Gastrocnemius medialis (tissue), 4 donors: ENCODE measurements around the gene FBXO17. TPM values are rescaled to one million over a fixed set of nuclear protein-coding genes. Genes with fewer than 3 reads are reported as not detected.

ENCODE experiments used
- ATAC-seq, 2 donors: fragments of 150-250 bp; one replicate each; pipeline ENCODE4 v1.9.1; 2016
- DNase-seq, 2 donors: peaks; one replicate each; pipeline ENCODE4 v3.0.0-alpha.2; 2019
- H3K27ac ChIP-seq, 4 donors: fragments of 200-600 bp; sonication (generic); 1 replicate in 1 of 4; 2 replicates in 3 of 4; pipeline ENCODE4 v1.5.1; 2016 to 2018; ENCODE audit warnings: mild to moderate bottlenecking in 2 of 4, moderate library complexity in 1 of 4
- H3K27me3 ChIP-seq, 3 donors: fragments of 200-600 bp; sonication (generic) in 2 of 3; 1 replicate in 1 of 3; 2 replicates in 2 of 3; pipeline versions ENCODE4 v1.5.1 to v1.6.0; 2016 to 2019; ENCODE audit warnings: mild to moderate bottlenecking in 1 of 3, moderate library complexity in 1 of 3
- H3K36me3 ChIP-seq, 2 donors: fragments of 200-600 bp; sonication (generic) in 1 of 2; one replicate each; pipeline ENCODE4 v1.5.1; 2017 to 2018
- H3K4me1 ChIP-seq, 2 donors: fragments of 200-600 bp; sonication (generic) in 1 of 2; one replicate each; pipeline ENCODE4 v1.5.1; 2016 to 2017; ENCODE audit warnings: mild to moderate bottlenecking in 2 of 2
- H3K4me3 ChIP-seq, 4 donors: fragments of 200-600 bp; sonication (generic) in 3 of 4; 1 replicate in 1 of 4; 2 replicates in 3 of 4; pipeline ENCODE4 v1.5.1; 2016 to 2019; ENCODE audit warnings: mild to moderate bottlenecking in 2 of 4
- H3K9me3 ChIP-seq, 3 donors: fragments of 200-600 bp; sonication (generic) in 2 of 3; 1 replicate in 1 of 3; 2 replicates in 2 of 3; pipeline ENCODE4 v1.5.1; 2016 to 2019
- CTCF ChIP-seq, 5 experiments: fragments of 450-650 bp in 3 of 5; fragments of 200-600 bp in 2 of 5; sonication (generic) in 2 of 5; IDR thresholded peaks in 4 of 5; conservative IDR thresholded peaks in 1 of 5; 1 replicate in 4 of 5; 2 replicates in 1 of 5; pipeline ENCODE4 v1.5.1; 2016 to 2019; ENCODE audit warnings: antibody characterized with exemption in 5 of 5, mild to moderate bottlenecking in 3 of 5, moderate library complexity in 3 of 5
- POLR2A ChIP-seq, 2 donors: fragments of 450-650 bp; IDR thresholded peaks; one replicate each; pipeline ENCODE4 v1.6.1; 2017; ENCODE audit warnings: antibody characterized with exemption in 2 of 2, mild to moderate bottlenecking in 2 of 2, moderate library complexity in 2 of 2
- in situ Hi-C, 4 donors: fragments of 200-750 bp; cut with MboI; loops; one replicate each; pipeline versions ENCODE4 v1.15.0 to v1.8.0; 2017; ENCODE audit warnings: low sequenced_read_pairs in 4 of 4
- intact Hi-C: fragments of 100-400 bp; cut with DNase I; formaldehyde crosslinking; loops from one replicate; pipeline ENCODE4 v1.15.1; 2023; ENCODE audit warnings: low total_unique reads
- total RNA-seq, 4 donors: library from RNA; depleted of rRNA; stranded (reverse); fragments of >200 nt; gene quantifications; one replicate each; pipeline versions ENCODE4 v1.1.0 to v1.2.3, GENCODE V29; 2016

The FBXO17 gene
- total RNA-seq, 4 donors from 2014 or later: 1.6 to 4.2 (median 2.4) TPM

- ATAC-seq (no peak), DNase-seq (no peak)
- H3K27ac ChIP-seq: no peak overlapping the region
- no peaks in the 10 kb centered on the region for H3K27me3 ChIP-seq
- no peak overlapping the region for H3K4me3 ChIP-seq
- in situ Hi-C loops (loop anchor here in 2 of 4 donors (10.0 to 25.0 kb wide), 2 partner anchors 183 to 515 kb away; partner anchors contain the start of genes CAPN12 (in 2 of the 2) and FAM98C (in 1 of the 2)), intact Hi-C loops (no loop called here)
- TF ChIP-seq POLR2A (IDR thresholded peaks at IDR 0.05) (no peak), CTCF (IDR thresholded peaks at IDR 0.05 in 4 of 5, conservative IDR thresholded peaks at IDR 0.05 in 1 of 5) (no peak)
- no peaks in the 10 kb centered on the region for H3K9me3 ChIP-seq
- no peaks in the 10 kb centered on the region for H3K4me1 ChIP-seq
- H3K36me3 ChIP-seq: peaks cover 0 to 16% of the 10 kb centered on the region in 2 donors
Observed at GRCh38 chr19:38919837-38920601, 55.5 kb downstream of the FBXO17 start.

- no peaks in the 10 kb centered on the region for H3K27me3 ChIP-seq
Observed at GRCh38 chr19:38918526-38918925, 57.0 kb downstream of the FBXO17 start.

GRCh38 chr19:38917921-38918491, 57.5 kb downstream of the FBXO17 start:
- peaks cover 0 to 9% of the 10 kb centered on the region in 2 donors for H3K36me3 ChIP-seq
- ATAC-seq: no peak
- H3K4me1 ChIP-seq: no peaks in the 10 kb centered on the region
- H3K4me3 ChIP-seq: no peak overlapping the region
- H3K27me3 ChIP-seq: no peaks in the 10 kb centered on the region
- in situ Hi-C loops (loop anchor here in 2 of 4 donors (25.0 kb wide), 1 partner anchor 181 kb away; the partner anchor contains the start of gene CAPN12 (in 2 of the 2)), intact Hi-C loops (no loop called here)
- H3K9me3 ChIP-seq: no peaks in the 10 kb centered on the region
- TF ChIP-seq CTCF (IDR thresholded peaks at IDR 0.05 in 4 of 5, conservative IDR thresholded peaks at IDR 0.05 in 1 of 5) (no peak), POLR2A (IDR thresholded peaks at IDR 0.05) (no peak)
- DNase-seq: no peak
- no peak overlapping the region for H3K27ac ChIP-seq

More at GRCh38 chr19:38918526-38918925, 57.0 kb downstream of the FBXO17 start:
- Histone ChIP-seq H3K9me3 (no peaks in the 10 kb centered on the region), H3K4me3 (no peak overlapping the region), H3K4me1 (no peaks in the 10 kb centered on the region), H3K36me3 (peaks cover 0 to 9% of the 10 kb centered on the region in 2 donors), H3K27ac (no peak overlapping the region)
- in situ Hi-C loops (loop anchor here in 2 of 4 donors (25.0 kb wide), 1 partner anchor 181 kb away; the partner anchor contains the start of gene CAPN12 (in 2 of the 2)), intact Hi-C loops (no loop called here)
- TF ChIP-seq CTCF (IDR thresholded peaks at IDR 0.05 in 4 of 5, conservative IDR thresholded peaks at IDR 0.05 in 1 of 5) (no peak), POLR2A (IDR thresholded peaks at IDR 0.05) (no peak)
- ATAC-seq (no peak), DNase-seq (no peak)

GRCh38 chr19:38917516-38917915, 58.0 kb downstream of the FBXO17 start:
- TF ChIP-seq CTCF (IDR thresholded peaks at IDR 0.05 in 4 of 5, conservative IDR thresholded peaks at IDR 0.05 in 1 of 5) (no peak), POLR2A (IDR thresholded peaks at IDR 0.05) (no peak)
- no peaks in the 10 kb centered on the region for H3K9me3 ChIP-seq
- no peak overlapping the region for H3K4me3 ChIP-seq
- in situ Hi-C loops: loop anchor here in 2 of 4 donors (25.0 kb wide), 1 partner anchor 180 kb away; the partner anchor contains the start of gene CAPN12 (in 2 of the 2)
- DNase-seq: no peak
- ATAC-seq: no peak
- intact Hi-C loops: no loop called here
- no peaks in the 10 kb centered on the region for H3K4me1 ChIP-seq
- peaks cover 0 to 9% of the 10 kb centered on the region in 2 donors for H3K36me3 ChIP-seq
- no peaks in the 10 kb centered on the region for H3K27me3 ChIP-seq
- no peak overlapping the region for H3K27ac ChIP-seq
